Measurements from ENCODE around the gene KLF13.

KLF13 gene

DNA sequence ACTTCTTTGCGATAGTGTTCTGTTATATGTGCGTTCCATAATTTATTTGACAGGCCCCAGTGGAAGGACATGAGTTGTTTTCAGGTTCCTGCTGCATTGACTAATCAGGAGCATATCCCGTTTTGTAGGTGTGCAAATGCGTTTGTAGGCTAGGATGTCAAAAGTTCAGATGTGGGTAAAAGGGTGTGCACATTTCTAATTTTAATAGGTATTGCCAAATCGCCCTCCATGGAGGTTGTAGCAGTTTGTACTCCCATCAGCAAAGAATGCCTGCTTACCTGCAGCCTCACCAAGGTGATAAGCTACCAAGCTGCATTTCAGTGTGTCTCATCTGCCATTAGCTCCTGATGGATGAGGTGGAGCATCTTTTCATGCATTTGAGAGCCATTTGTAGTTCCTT is 36.3 kb downstream of the KLF13 start:
- Histone ChIP-seq H3K4me1 (ENCODE audit: control extremely low read depth in 1 of 4, control insufficient read depth in 4 of 4, insufficient read depth in 4 of 4, low read length in 3 of 4) (peaks cover 47 to 95% (median 80%) of the 10 kb centered on the region in 4 experiments), H3K4me3 (ENCODE audit: control insufficient read depth in 1 of 7, extremely low read depth in 1 of 7, insufficient read depth in 4 of 7, low read depth in 2 of 7, low read length in 6 of 7) (no peak overlapping the region), H3K9me3 (ENCODE audit: control extremely low read depth in 1 of 5, control insufficient read depth in 4 of 5, insufficient read depth in 2 of 5, low read depth in 1 of 5, low read length in 4 of 5) (no peaks in the 10 kb centered on the region), H3K27ac (ENCODE audit: insufficient read depth in 1 of 2, low read depth in 1 of 2, low read length in 2 of 2, poor library complexity in 1 of 2, severe bottlenecking in 2 of 2) (no peak overlapping the region), H3K36me3 (ENCODE audit: control insufficient read depth in 4 of 4, insufficient read depth in 4 of 4, low read length in 3 of 4) (peaks cover 0 to 10% (median 0%) of the 10 kb centered on the region in 4 experiments), H3K27me3 (replicated peaks in 2 of 5; ENCODE audit: control insufficient read depth in 4 of 5, insufficient read depth in 5 of 5, low read length in 4 of 5) (no peaks in the 10 kb centered on the region)
- POLR2A ChIA-PET = interaction anchor here (1.2 kb wide), 1 partner anchor 37 kb away, joined by 3 read pairs; the partner anchor contains the start of gene KLF13
- CTCF ChIA-PET = interaction anchor here (1.0 to 7.8 kb wide), 4 partner anchors 35 to 125 kb away, joined by 3 to 62 read pairs (median 4); no protein-coding TSS in a partner anchor
- 68% methylated on average over 4 of the region's 5 CpGs for WGBS (ENCODE audit: insufficient coverage)
- DNase-seq = no peak

DNA sequence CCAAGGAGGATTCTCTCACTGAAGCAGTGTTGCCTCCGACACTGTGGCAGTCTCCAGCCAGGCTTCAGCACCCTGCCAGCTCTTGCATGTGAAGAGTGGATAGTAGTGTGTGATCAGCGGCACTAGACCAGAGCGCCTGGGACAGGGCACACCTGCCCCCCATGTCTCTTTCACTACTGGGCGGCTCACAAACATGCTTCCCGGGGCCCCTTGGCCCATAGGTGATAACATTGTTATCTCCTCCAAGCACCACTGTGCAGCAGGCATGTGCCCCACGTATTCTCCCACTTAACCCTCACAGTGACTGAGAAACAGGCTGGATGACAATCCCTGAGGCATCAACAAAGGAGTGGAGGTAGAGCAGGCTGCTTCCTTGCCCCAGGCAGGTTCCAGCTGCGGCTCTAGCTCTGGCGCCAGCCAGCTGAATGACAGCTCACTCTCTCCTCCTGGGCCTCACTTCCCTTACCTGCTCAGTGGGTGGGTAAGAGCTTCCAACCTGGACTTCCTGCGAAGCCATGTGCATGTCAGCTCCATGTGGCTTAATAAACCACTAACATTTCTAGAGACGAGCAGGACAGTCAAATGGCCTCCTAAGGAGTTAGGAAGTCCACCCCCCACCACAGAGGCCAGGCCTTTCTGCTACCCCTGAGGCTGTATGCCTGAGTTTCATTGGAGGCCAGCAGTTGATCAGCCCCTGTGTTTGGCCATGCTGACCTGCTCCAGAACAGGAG is 37.8 kb downstream of the KLF13 start:
- H3K4me3 ChIP-seq (ENCODE audit: control insufficient read depth in 1 of 7, extremely low read depth in 1 of 7, insufficient read depth in 4 of 7, low read depth in 2 of 7, low read length in 6 of 7) = no peak overlapping the region
- WGBS (ENCODE audit: insufficient coverage) = 71% methylated on average over 6 of the region's 10 CpGs
- H3K27me3 ChIP-seq (replicated peaks in 2 of 5; ENCODE audit: control insufficient read depth in 4 of 5, insufficient read depth in 5 of 5, low read length in 4 of 5) = no peaks in the 10 kb centered on the region
- peaks cover 38 to 83% (median 70%) of the 10 kb centered on the region in 4 experiments for H3K4me1 ChIP-seq (ENCODE audit: control extremely low read depth in 1 of 4, control insufficient read depth in 4 of 4, insufficient read depth in 4 of 4, low read length in 3 of 4)
- peak in 1 of 3 donors; percentile 24 for DNase-seq
- POLR2A ChIA-PET = interaction anchor here (1.2 kb wide), 1 partner anchor 38 kb away, joined by 5 read pairs; the partner anchor contains the start of gene KLF13
- peaks cover 0 to 7% (median 3%) of the 10 kb centered on the region in 4 experiments for H3K36me3 ChIP-seq (ENCODE audit: control insufficient read depth in 4 of 4, insufficient read depth in 4 of 4, low read length in 3 of 4)
- CTCF ChIA-PET = interaction anchor here (1.0 to 7.8 kb wide), 6 partner anchors 8 to 124 kb away, joined by 3 to 62 read pairs (median 16); no protein-coding TSS in a partner anchor
- peak overlapping the region in 1 of 2 experiments; percentile 15 for H3K27ac ChIP-seq (ENCODE audit: insufficient read depth in 1 of 2, low read depth in 1 of 2, low read length in 2 of 2, poor library complexity in 1 of 2, severe bottlenecking in 2 of 2)
- peaks cover under 1 to 6% (median 2%) of the 10 kb centered on the region in 5 experiments for H3K9me3 ChIP-seq (ENCODE audit: control extremely low read depth in 1 of 5, control insufficient read depth in 4 of 5, insufficient read depth in 2 of 5, low read depth in 1 of 5, low read length in 4 of 5)

- CTCF ChIA-PET = interaction anchor here (0.7 to 7.8 kb wide), 13 partner anchors 8 to 123 kb away, joined by 3 to 62 read pairs (median 4); no protein-coding TSS in a partner anchor
- Histone ChIP-seq H3K36me3 (ENCODE audit: control insufficient read depth in 4 of 4, insufficient read depth in 4 of 4, low read length in 3 of 4) (peaks cover 0 to 6% (median 3%) of the 10 kb centered on the region in 4 experiments), H3K27ac (ENCODE audit: insufficient read depth in 1 of 2, low read depth in 1 of 2, low read length in 2 of 2, poor library complexity in 1 of 2, severe bottlenecking in 2 of 2) (peak overlapping the region in 1 of 2 experiments; percentile 15), H3K27me3 (replicated peaks in 2 of 5; ENCODE audit: control insufficient read depth in 4 of 5, insufficient read depth in 5 of 5, low read length in 4 of 5) (no peaks in the 10 kb centered on the region), H3K9me3 (ENCODE audit: control extremely low read depth in 1 of 5, control insufficient read depth in 4 of 5, insufficient read depth in 2 of 5, low read depth in 1 of 5, low read length in 4 of 5) (peaks cover 2 to 8% (median 2%) of the 10 kb centered on the region in 5 experiments), H3K4me3 (ENCODE audit: control insufficient read depth in 1 of 7, extremely low read depth in 1 of 7, insufficient read depth in 4 of 7, low read depth in 2 of 7, low read length in 6 of 7) (peak overlapping the region in 1 of 7 experiments; percentile 32), H3K4me1 (ENCODE audit: control extremely low read depth in 1 of 4, control insufficient read depth in 4 of 4, insufficient read depth in 4 of 4, low read length in 3 of 4) (peaks cover 36 to 76% (median 63%) of the 10 kb centered on the region in 4 experiments)
- 82% methylated on average over 8 of the region's 10 CpGs for WGBS (ENCODE audit: insufficient coverage)
- POLR2A ChIA-PET = interaction anchor here (0.7 to 1.2 kb wide), 3 partner anchors 39 to 70 kb away, joined by 3 to 5 read pairs (median 4); partner anchors contain the start of gene KLF13
- DNase-seq = no peak
Measured at GRCh38 chr15:31365032-31365654, 38.5 kb downstream of the KLF13 start.

- Histone ChIP-seq H3K36me3 (ENCODE audit: control insufficient read depth in 4 of 4, insufficient read depth in 4 of 4, low read length in 3 of 4) (peaks cover 0 to 6% (median 3%) of the 10 kb centered on the region in 4 experiments), H3K4me1 (ENCODE audit: control extremely low read depth in 1 of 4, control insufficient read depth in 4 of 4, insufficient read depth in 4 of 4, low read length in 3 of 4) (peaks cover 34 to 71% (median 58%) of the 10 kb centered on the region in 4 experiments), H3K27me3 (replicated peaks in 2 of 5; ENCODE audit: control insufficient read depth in 4 of 5, insufficient read depth in 5 of 5, low read length in 4 of 5) (no peaks in the 10 kb centered on the region), H3K4me3 (ENCODE audit: control insufficient read depth in 1 of 7, extremely low read depth in 1 of 7, insufficient read depth in 4 of 7, low read depth in 2 of 7, low read length in 6 of 7) (peak overlapping the region in 1 of 7 experiments; percentile 43), H3K27ac (ENCODE audit: insufficient read depth in 1 of 2, low read depth in 1 of 2, low read length in 2 of 2, poor library complexity in 1 of 2, severe bottlenecking in 2 of 2) (no peak overlapping the region), H3K9me3 (ENCODE audit: control extremely low read depth in 1 of 5, control insufficient read depth in 4 of 5, insufficient read depth in 2 of 5, low read depth in 1 of 5, low read length in 4 of 5) (peaks cover 2 to 8% (median 2%) of the 10 kb centered on the region in 5 experiments)
- 3% methylated on average over 19 of the region's 22 CpGs for WGBS (ENCODE audit: insufficient coverage)
- DNase-seq = peak; percentile 89 to 97 (median 94)
- ChIA-PET POLR2A (interaction anchor here (0.7 to 1.1 kb wide), 3 partner anchors 39 to 75 kb away, joined by 3 to 4 read pairs (median 3); partner anchors contain the start of gene KLF13), CTCF (interaction anchor here (0.7 to 7.8 kb wide), 17 partner anchors 9 to 123 kb away, joined by 3 to 62 read pairs (median 4); no protein-coding TSS in a partner anchor)
Measured at GRCh38 chr15:31365655-31366127, 39.1 kb downstream of the KLF13 start.

- Histone ChIP-seq H3K27me3 (replicated peaks in 2 of 5; ENCODE audit: control insufficient read depth in 4 of 5, insufficient read depth in 5 of 5, low read length in 4 of 5) (no peaks in the 10 kb centered on the region), H3K4me1 (ENCODE audit: control extremely low read depth in 1 of 4, control insufficient read depth in 4 of 4, insufficient read depth in 4 of 4, low read length in 3 of 4) (peaks cover 33 to 65% (median 52%) of the 10 kb centered on the region in 4 experiments), H3K36me3 (ENCODE audit: control insufficient read depth in 4 of 4, insufficient read depth in 4 of 4, low read length in 3 of 4) (peaks cover 0 to 6% (median 3%) of the 10 kb centered on the region in 4 experiments), H3K4me3 (ENCODE audit: control insufficient read depth in 1 of 7, extremely low read depth in 1 of 7, insufficient read depth in 4 of 7, low read depth in 2 of 7, low read length in 6 of 7) (peak overlapping the region in 2 of 7 experiments; percentile 4 to 43), H3K27ac (ENCODE audit: insufficient read depth in 1 of 2, low read depth in 1 of 2, low read length in 2 of 2, poor library complexity in 1 of 2, severe bottlenecking in 2 of 2) (no peak overlapping the region), H3K9me3 (ENCODE audit: control extremely low read depth in 1 of 5, control insufficient read depth in 4 of 5, insufficient read depth in 2 of 5, low read depth in 1 of 5, low read length in 4 of 5) (peaks cover 2 to 8% (median 2%) of the 10 kb centered on the region in 5 experiments)
- no peak for DNase-seq
- ChIA-PET POLR2A (interaction anchor here (0.7 to 1.1 kb wide), 2 partner anchors 40 to 74 kb away, joined by 3 to 4 read pairs; partner anchors contain the start of gene KLF13), CTCF (interaction anchor here (0.7 to 7.8 kb wide), 14 partner anchors 10 to 122 kb away, joined by 3 to 62 read pairs (median 5); no protein-coding TSS in a partner anchor)
- WGBS (ENCODE audit: insufficient coverage) = 68% methylated on average over 3 of the region's 7 CpGs
Measured at GRCh38 chr15:31366169-31366734, 39.6 kb downstream of the KLF13 start.

- Histone ChIP-seq H3K27ac (ENCODE audit: insufficient read depth in 1 of 2, low read depth in 1 of 2, low read length in 2 of 2, poor library complexity in 1 of 2, severe bottlenecking in 2 of 2) (no peak overlapping the region), H3K4me1 (ENCODE audit: control extremely low read depth in 1 of 4, control insufficient read depth in 4 of 4, insufficient read depth in 4 of 4, low read length in 3 of 4) (peaks cover 29 to 56% (median 43%) of the 10 kb centered on the region in 4 experiments), H3K36me3 (ENCODE audit: control insufficient read depth in 4 of 4, insufficient read depth in 4 of 4, low read length in 3 of 4) (peaks cover 0 to 11% (median 5%) of the 10 kb centered on the region in 4 experiments), H3K9me3 (ENCODE audit: control extremely low read depth in 1 of 5, control insufficient read depth in 4 of 5, insufficient read depth in 2 of 5, low read depth in 1 of 5, low read length in 4 of 5) (peaks cover 2 to 8% (median 2%) of the 10 kb centered on the region in 5 experiments), H3K27me3 (replicated peaks in 2 of 5; ENCODE audit: control insufficient read depth in 4 of 5, insufficient read depth in 5 of 5, low read length in 4 of 5) (no peaks in the 10 kb centered on the region), H3K4me3 (ENCODE audit: control insufficient read depth in 1 of 7, extremely low read depth in 1 of 7, insufficient read depth in 4 of 7, low read depth in 2 of 7, low read length in 6 of 7) (no peak overlapping the region)
- POLR2A ChIA-PET = no interaction called here
- 99% methylated on average over 10 of the region's 11 CpGs for WGBS (ENCODE audit: insufficient coverage)
- no peak for DNase-seq
- CTCF ChIA-PET = interaction anchor here (1.0 to 7.8 kb wide), 12 partner anchors 9 to 121 kb away, joined by 3 to 62 read pairs (median 6); no protein-coding TSS in a partner anchor
Measured at GRCh38 chr15:31367021-31367729, 40.5 kb downstream of the KLF13 start.
